Heart left ventricle (tissue), 16 donors: ENCODE measurements around the gene APOA1. TPM values are rescaled to one million over a fixed set of nuclear protein-coding genes. Genes with fewer than 3 reads are reported as not detected.

Experiments used
- ATAC-seq, 4 donors: fragments of 200-7000 bp; cut with Tn5 transposase; one replicate each; pipeline ENCODE4 v1.9.1; 2020 to 2022; ENCODE audit warnings: moderate library complexity in 4 of 4, mild to moderate bottlenecking in 3 of 4, moderate number of reproducible peaks in 1 of 4
- DNase-seq, 5 donors: peaks; one replicate each; pipeline ENCODE4 v3.0.0-alpha.2; 2020
- H3K27ac ChIP-seq, 12 donors: fragments of 200-600 bp; sonication (generic) in 4 of 12; one replicate each; pipeline versions ENCODE4 v1.5.0 to v1.8.0; 2016 to 2022; ENCODE audit warnings: mild to moderate bottlenecking in 2 of 12
- H3K27me3 ChIP-seq, 9 donors: fragments of 200-600 bp; sonication (generic) in 2 of 9; one replicate each; pipeline versions ENCODE4 v1.5.1 to v1.8.0; 2016 to 2022; ENCODE audit warnings: mild to moderate bottlenecking in 3 of 9
- H3K36me3 ChIP-seq, 9 donors: fragments of 200-600 bp; sonication (generic) in 2 of 9; one replicate each; pipeline versions ENCODE4 v1.5.0 to v1.8.0; 2018 to 2022; ENCODE audit warnings: mild to moderate bottlenecking in 2 of 9
- H3K4me1 ChIP-seq, 12 donors: fragments of 200-600 bp; sonication (generic) in 4 of 12; one replicate each; pipeline versions ENCODE4 v1.5.0 to v1.8.0; 2016 to 2022; ENCODE audit warnings: mild to moderate bottlenecking in 3 of 12
- H3K4me3 ChIP-seq, 12 donors: fragments of 200-600 bp; sonication (generic) in 4 of 12; one replicate each; pipeline versions ENCODE4 v1.5.0 to v1.8.0; 2017 to 2022; ENCODE audit warnings: mild to moderate bottlenecking in 9 of 12, moderate library complexity in 4 of 12
- H3K9me3 ChIP-seq, 12 donors: fragments of 200-600 bp; sonication (generic) in 4 of 12; one replicate each; pipeline versions ENCODE4 v1.5.0 to v1.8.0; 2016 to 2022; ENCODE audit warnings: mild to moderate bottlenecking in 1 of 12
- CTCF ChIP-seq, 12 donors: fragments of 200-600 bp; sonication (generic) in 4 of 12; IDR thresholded peaks; one replicate each; pipeline versions ENCODE4 v1.5.0 to v1.8.0; 2018 to 2022; ENCODE audit warnings: antibody characterized with exemption in 12 of 12, mild to moderate bottlenecking in 5 of 12
- POLR2A ChIP-seq, 2 donors: fragments of 450-650 bp; IDR thresholded peaks; one replicate each; pipeline ENCODE4 v1.6.1; 2017; ENCODE audit warnings: antibody characterized with exemption in 2 of 2, mild to moderate bottlenecking in 2 of 2, moderate library complexity in 2 of 2
- WGBS, 4 donors: extraction: QIAGEN DNeasy Blood & Tissue Kit in 2 of 4; methylation state at CpG; one replicate each; pipeline versions ENCODE4 v1.1.5 to v1.1.7; 2013 to 2018; 5-methylcytosine and 5-hydroxymethylcytosine counted together
- intact Hi-C, 10 donors: fragments of 100-400 bp; cut with DNase I; formaldehyde crosslinking; loops; one replicate each; pipeline versions ENCODE4 v1.11.1 to v1.14.2; 2022
- polyA plus RNA-seq, 2 donors: library from polyadenylated mRNA; stranded (reverse); fragments of 200-250 nt; gene quantifications; one replicate each; pipeline ENCODE4 v1.2.3, GENCODE V29; 2013
- total RNA-seq, 9 donors: library from RNA; depleted of rRNA in 2 of 9; stranded (reverse); fragments of >200 nt in 2 of 9; fragmentation: NEBNext Ultra II Directional in 3 of 9; extraction: Animal tissue kit (Norgen Biotek cat#: 25700) in 3 of 9; gene quantifications; one replicate each; pipeline versions ENCODE4 v1.1.0 to v1.2.4, GENCODE V29; 2016 to 2023
- donor health status: ischemic (EF 13 %, LVEDD 7.1; RV severe dilation, severe dysfunction).
- donor health status: healthy with polysubstance abuse.
- donor health status: DM: no; HTN: yes; CAD: no.
- donor health status: DM: no; HTN: no; CAD: no.
- donor health status: ischemic (EF 25% LVEDD 6.9; RV normal size, moderate dysfunction).
- donor health status: ischemic (EF 25% LVEDD 5.7; RV mildly dilated, moderate dysfunction).
- donor health status: healthy.
- donor health status: DM: yes; HTN: yes; CAD: no.
- donor health status: ischemic (EF 35%, LVEDD 5.7; RV mildly dilated, moderate dysfunction).
- donor health status: nonischemic (EF 11% LVEDD 7.7; RV severe dilation, severe dysfunction).
- donor health status: DM: yes; HTN: yes; CAD: no.
- donor health status: PGD.
- donor health status: ischemic (EF 29% LVEDD 5.4; RV normal size, mild dysfunction).
- donor health status: nonischemic (EF 23%, LVEDD 6.1; RV moderate dilation, normal function).

Gene APOA1
- total and polyA plus RNA-seq, 11 donors: 10.0 to 422 (median 61.4) TPM

GRCh38 chr11:116823031-116823843, 14.2 kb downstream of the APOA1 start, which contains the start of gene APOA4:
Gene APOA4, minus strand, starts transcription at chr11:116823304. Its CDS starts 113 bp downstream, at chr11:116823191.
- TF ChIP-seq POLR2A (IDR thresholded peaks at IDR 0.05) (no peak), CTCF (IDR thresholded peaks at IDR 0.05) (no peak)
- 65 to 76% (median 73%) methylated on average over 16 of the region's 16 CpGs for WGBS, 4 donors
- intact Hi-C loops: no loop called here
- no peak for DNase-seq
- Histone ChIP-seq H3K27me3 (no peaks in the 10 kb centered on the region), H3K27ac (no peak within 1 kb of the TSS), H3K9me3 (no peaks in the 10 kb centered on the region), H3K4me3 (no peak within 1 kb of the TSS), H3K4me1 (no peaks in the 10 kb centered on the region), H3K36me3 (no peaks in the 10 kb centered on the region)
- ATAC-seq: no peak

DNA sequence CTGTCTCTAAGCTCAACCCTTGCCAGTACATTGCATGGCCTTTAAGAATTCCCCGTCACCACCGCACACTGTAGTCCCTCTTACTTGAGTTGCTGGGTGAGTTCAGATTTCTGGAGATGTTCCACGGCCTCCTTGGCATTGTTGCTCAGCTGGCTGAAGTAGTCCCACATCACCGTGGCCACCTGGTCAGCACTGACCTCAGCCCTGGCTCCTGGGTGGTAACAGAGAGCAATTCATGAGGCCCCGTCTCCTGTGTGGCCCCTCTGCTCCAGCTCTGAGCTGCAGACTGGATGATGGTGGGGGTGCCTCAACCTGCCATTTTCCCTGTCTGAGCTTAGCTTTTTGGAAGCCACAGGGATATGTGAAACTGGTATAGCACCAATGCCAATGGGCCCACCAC, 14.8 kb downstream of the APOA1 start:
- Histone ChIP-seq H3K4me3 (no peak overlapping the region), H3K4me1 (no peaks in the 10 kb centered on the region), H3K36me3 (no peaks in the 10 kb centered on the region), H3K27ac (no peak overlapping the region), H3K27me3 (no peaks in the 10 kb centered on the region), H3K9me3 (no peaks in the 10 kb centered on the region)
- TF ChIP-seq CTCF (IDR thresholded peaks at IDR 0.05): no peak
- no peak for TF ChIP-seq POLR2A (IDR thresholded peaks at IDR 0.05)
- no peak for DNase-seq
- intact Hi-C loops: no loop called here
- ATAC-seq: no peak
- WGBS, 4 donors: 70 to 75% (median 73%) methylated on average over 4 to 5 of the region's 5 CpGs

DNA sequence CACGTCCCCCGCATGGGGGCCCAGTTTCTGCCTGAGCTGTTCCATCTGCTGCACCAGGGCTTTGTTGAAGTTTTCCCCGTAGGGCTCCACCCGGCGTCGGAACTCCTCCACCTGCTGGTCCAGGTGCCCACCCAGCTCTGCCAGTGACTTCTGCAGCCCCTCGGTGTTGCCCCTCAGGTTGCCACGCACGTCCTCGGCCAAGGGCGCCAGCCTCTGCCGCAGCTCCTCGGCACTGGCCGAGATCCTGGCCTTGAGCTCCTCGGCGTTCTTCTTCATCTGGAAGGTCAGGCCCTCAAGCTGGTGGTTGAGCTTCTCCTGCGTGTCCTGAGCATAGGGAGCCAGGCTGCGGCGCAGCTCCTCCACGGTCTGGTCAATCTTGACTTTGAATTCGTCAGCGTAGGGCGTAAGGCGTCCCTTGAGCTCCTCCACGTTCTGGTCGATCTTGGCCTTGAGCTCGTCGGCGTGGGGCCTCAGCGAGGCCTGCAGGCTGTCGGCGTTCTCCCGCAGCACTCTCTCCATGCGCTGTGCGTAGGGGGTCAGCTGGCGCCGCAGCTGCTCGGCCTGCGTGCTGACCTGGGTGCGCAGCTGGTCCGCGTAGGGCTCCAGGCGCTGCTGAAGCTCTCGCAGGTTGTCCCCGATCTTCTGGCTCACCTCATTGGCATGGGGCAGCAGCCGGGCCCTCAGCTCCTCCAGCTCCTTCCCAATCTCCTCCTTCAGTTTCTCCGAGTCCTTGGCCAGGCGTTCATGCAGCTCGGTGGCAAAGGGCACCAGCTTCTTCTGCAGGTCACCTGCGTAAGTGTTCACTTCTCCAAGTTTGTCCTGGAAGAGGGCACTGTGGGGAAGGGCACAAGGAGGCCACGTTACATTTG, 16.1 kb downstream of the APOA1 start:
- no peak overlapping the region for H3K27ac ChIP-seq
- H3K4me3 ChIP-seq: no peak overlapping the region
- TF ChIP-seq POLR2A (IDR thresholded peaks at IDR 0.05) (no peak), CTCF (IDR thresholded peaks at IDR 0.05) (no peak)
- 93 to 95% (median 95%) methylated on average over 31 to 51 of the region's 51 CpGs for WGBS, 4 donors
- H3K36me3 ChIP-seq: no peaks in the 10 kb centered on the region
- intact Hi-C loops: no loop called here
- H3K4me1 ChIP-seq: no peaks in the 10 kb centered on the region
- no peaks in the 10 kb centered on the region for H3K27me3 ChIP-seq
- no peak for DNase-seq
- H3K9me3 ChIP-seq: no peaks in the 10 kb centered on the region
- ATAC-seq: no peak

DNA sequence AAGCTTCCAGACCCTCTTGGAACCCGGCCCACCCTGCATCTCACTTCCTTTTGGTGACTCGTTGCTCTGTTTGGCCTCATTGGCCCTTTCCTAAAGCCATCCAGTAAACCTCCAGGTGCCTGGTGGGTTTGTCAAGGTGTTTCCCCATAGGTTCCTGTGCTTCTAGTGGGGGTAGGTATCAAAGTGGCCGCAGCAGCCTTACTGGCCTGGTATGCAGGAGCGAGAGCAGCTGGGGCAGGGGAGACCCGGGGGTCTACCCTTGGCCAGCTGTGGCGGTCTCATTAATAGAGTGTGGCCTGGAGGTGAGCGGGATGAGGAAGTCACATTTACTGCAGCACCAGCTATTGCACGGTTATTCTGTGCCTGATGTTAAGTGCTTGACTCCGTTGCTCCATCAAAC, 18.4 kb downstream of the APOA1 start:
- H3K27me3 ChIP-seq: no peaks in the 10 kb centered on the region
- peaks cover 0 to 8% (median 0%) of the 10 kb centered on the region in 12 donors for H3K4me1 ChIP-seq
- 89 to 93% (median 91%) methylated on average over 7 to 9 of the region's 9 CpGs for WGBS, 4 donors
- no peak overlapping the region for H3K27ac ChIP-seq
- TF ChIP-seq POLR2A (IDR thresholded peaks at IDR 0.05) (no peak), CTCF (IDR thresholded peaks at IDR 0.05) (no peak)
- H3K36me3 ChIP-seq: no peaks in the 10 kb centered on the region
- no peak overlapping the region for H3K4me3 ChIP-seq
- no peaks in the 10 kb centered on the region for H3K9me3 ChIP-seq
- ATAC-seq (no peak), DNase-seq (no peak)
- intact Hi-C loops: no loop called here
